HuH-7.5 (cell line): ENCODE data around the gene DSCAM.

Experiments used
- DNase-seq: peaks from one replicate; pipeline ENCODE4 v3.0.0; 2011; ENCODE audit warnings: low spot score

DSCAM gene

GRCh38 chr21:40173816-40174215 is 673.1 kb downstream of the DSCAM start:
- peak; percentile 9 for DNase-seq

- DNase-seq, result no peak
Observed at GRCh38 chr21:40169971-40170370, 677.0 kb downstream of the DSCAM start.

GRCh38 chr21:40166291-40166843 is 680.6 kb downstream of the DSCAM start:
- no peak for DNase-seq

- no peak for DNase-seq
Observed at GRCh38 chr21:40165773-40166070, 681.2 kb downstream of the DSCAM start.

- no peak for DNase-seq
Observed at GRCh38 chr21:40164905-40165772, 681.8 kb downstream of the DSCAM start.

GRCh38 chr21:40162075-40162474 is 684.9 kb downstream of the DSCAM start:
- DNase-seq, result no peak

GRCh38 chr21:40160911-40161310 is 686.0 kb downstream of the DSCAM start:
- DNase-seq, result no peak

GRCh38 chr21:40158366-40158765 is 688.6 kb downstream of the DSCAM start:
- no peak for DNase-seq

- DNase-seq, result no peak
Observed at GRCh38 chr21:40155563-40155962, 691.4 kb downstream of the DSCAM start.

GRCh38 chr21:40153351-40153750 is 693.6 kb downstream of the DSCAM start:
- DNase-seq, result no peak

- DNase-seq, result no peak
Observed at GRCh38 chr21:40152476-40152875, 694.5 kb downstream of the DSCAM start.

- DNase-seq, result no peak
Observed at GRCh38 chr21:40151611-40152010, 695.3 kb downstream of the DSCAM start.

- DNase-seq, result no peak
Observed at GRCh38 chr21:40146216-40146837, 700.6 kb downstream of the DSCAM start.

GRCh38 chr21:40143822-40144525 is 703.0 kb downstream of the DSCAM start:
- peak; percentile 13 for DNase-seq

- no peak for DNase-seq
Observed at GRCh38 chr21:40141621-40142020, 705.3 kb downstream of the DSCAM start.

- DNase-seq, result no peak
Observed at GRCh38 chr21:40140675-40141074, 706.3 kb downstream of the DSCAM start.

GRCh38 chr21:40139636-40140035 is 707.3 kb downstream of the DSCAM start:
- no peak for DNase-seq

- no peak for DNase-seq
Observed at GRCh38 chr21:40136571-40136970, 710.4 kb downstream of the DSCAM start.

GRCh38 chr21:40134731-40135492 is 712.0 kb downstream of the DSCAM start:
- DNase-seq, result no peak

- DNase-seq, result no peak
Observed at GRCh38 chr21:40130476-40130875, 716.5 kb downstream of the DSCAM start.

- DNase-seq, result no peak
Observed at GRCh38 chr21:40129809-40130208, 717.1 kb downstream of the DSCAM start.

- no peak for DNase-seq
Observed at GRCh38 chr21:40128891-40129290, 718.1 kb downstream of the DSCAM start.
